NCI-H460 (cell line): ENCODE data around the gene SLC7A6. TPM values are rescaled to one million over a fixed set of nuclear protein-coding genes. Genes with fewer than 3 reads are reported as not detected.
A peak's percentile ranks its signal among the peaks of the same experiment; 100 is the strongest.

ENCODE experiments used
- DNase-seq: peaks from one replicate; pipeline ENCODE4 v3.0.0-alpha.2; 2016; ENCODE audit warnings: low read depth; ENCODE audit errors: extremely low read depth
- total RNA-seq: library from RNA; depleted of rRNA; stranded (reverse); fragments of >200 nt; shearing (Covaris generic); gene quantifications from 2 replicates; pipeline ENCODE4 v1.2.3, GENCODE V29; 2014

SLC7A6 gene
- total RNA-seq, 1 experiment from 2014 or later = 21.5 TPM

DNA sequence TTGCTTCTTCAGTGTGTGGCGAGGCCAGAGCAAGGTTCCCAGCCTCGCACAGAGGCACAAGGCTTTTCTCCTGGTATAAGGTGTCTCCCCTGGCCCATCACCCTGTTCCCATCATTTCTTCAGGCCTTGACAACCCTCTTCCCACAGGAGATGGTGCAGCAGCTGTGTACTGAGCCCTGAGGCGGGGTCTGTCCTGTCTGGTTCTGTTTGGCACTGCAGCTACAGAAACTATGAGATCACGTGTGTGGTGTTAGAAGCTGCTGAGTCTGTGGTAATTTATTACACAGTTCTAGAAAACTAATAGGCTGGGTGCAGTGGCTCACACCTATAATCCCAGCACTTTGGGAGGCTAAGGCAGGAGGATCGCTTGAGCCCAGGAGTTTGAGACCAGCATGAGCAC lies 11.9 kb upstream of the SLC7A6 start:
- no peak for DNase-seq

DNA sequence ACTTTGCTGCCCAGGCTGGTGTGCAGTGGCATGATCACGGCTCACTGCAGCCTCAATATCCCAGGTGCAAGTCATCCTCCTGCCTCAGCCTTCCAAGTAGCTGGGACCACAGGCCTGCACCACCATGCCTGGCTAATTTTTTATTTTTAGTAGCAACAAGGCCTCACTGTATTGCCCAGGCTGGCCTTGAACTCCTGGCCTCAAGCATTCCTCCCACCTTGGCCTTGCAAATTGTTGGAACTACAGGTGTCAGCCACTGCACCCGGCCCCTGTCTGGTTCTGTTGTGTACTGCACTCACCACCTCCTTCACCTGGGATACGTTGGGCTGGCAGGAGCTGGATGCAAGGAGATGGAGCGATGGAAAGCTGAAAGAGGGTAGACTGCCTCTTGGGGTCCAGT lies 10.6 kb upstream of the SLC7A6 start:
- DNase-seq = no peak

DNA sequence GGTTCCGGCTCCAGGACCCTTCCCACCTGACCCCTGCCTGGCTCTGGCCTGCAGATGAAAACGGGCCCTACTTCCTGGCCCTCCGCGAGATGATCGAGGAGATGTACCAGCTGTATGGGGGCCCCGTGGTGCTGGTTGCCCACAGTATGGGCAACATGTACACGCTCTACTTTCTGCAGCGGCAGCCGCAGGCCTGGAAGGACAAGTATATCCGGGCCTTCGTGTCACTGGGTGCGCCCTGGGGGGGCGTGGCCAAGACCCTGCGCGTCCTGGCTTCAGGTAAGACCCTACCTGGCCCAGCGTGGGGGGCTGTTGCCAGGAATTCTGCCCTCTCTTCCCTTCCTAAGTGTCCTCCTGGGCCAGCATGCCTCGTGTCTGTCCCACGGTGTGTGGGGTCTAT lies 8.6 kb upstream of the SLC7A6 start:
- no peak for DNase-seq

DNA sequence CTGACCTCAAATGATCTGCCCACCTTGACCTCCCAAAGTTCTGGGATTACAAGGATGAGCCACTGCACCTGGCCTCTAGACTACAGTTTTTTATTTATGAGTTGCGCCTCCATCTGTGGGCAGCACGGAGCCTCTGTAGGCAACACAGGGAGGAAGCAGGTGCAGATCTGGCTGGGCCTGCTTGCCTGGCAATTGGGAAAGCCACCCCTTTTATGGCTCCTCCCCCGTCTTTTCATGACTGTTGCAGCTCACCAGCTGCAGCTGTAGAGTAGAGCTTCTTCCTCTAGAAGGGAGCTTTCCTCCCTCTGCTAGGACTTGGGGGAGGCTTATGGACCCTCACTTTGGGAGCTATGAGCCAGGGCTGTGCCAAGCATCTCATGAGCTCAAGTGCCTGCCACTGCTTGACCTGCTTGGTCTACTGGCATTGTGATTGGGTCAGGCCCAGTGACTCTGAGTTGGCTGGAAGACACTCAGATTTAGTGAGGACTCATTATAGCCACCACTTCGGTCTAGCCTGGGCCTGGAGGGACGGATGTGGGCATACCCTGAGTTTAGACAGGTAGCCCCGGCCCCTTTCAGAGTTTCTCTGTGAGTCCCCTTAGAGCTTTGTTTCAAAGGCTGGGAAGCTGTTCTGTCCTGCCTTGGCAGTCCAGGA lies 6.9 kb upstream of the SLC7A6 start:
- DNase-seq = no peak

DNA sequence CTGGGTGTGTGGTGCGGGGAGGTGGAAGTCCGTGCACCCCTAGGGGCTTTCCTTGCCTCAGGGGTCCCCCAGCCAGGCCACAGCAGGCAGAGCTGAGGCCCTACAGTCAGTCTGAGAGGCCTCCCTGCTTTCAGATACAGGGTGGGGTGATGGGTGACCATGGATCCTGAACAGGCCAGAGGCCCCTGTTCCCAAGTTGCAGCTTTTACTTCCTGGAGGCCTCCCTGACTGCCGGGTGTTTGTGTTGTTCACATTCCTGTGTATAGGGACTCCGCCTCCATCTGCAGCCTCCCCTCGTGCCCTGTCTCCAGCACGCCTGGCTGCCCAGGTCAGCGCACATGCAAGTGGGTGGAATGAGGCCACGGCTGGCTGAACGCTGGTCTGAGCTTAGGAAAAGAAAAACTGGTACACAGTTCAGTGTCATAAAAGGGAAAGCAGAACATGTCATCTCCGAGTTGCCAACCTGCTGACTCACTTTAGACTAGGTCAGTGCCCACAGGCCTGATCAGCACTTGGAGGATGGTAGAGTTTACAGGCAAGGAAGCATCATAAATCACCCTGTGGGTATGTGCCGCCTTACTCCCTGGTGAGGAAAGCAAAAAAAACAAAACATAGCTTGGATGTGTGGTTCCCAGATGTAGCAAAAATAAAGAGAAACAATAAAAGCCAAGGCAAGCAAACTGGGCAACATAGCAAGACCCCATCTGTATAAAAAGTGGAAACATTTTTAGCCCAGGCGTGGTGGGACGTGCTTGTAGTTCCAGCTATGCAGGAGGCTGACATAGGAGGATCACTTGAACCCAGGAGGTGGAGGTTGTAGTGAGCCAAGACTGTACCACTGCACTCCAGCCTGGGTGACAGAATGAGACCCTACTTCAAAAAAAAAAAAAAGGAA lies 6.2 kb upstream of the SLC7A6 start:
- DNase-seq = no peak

DNA sequence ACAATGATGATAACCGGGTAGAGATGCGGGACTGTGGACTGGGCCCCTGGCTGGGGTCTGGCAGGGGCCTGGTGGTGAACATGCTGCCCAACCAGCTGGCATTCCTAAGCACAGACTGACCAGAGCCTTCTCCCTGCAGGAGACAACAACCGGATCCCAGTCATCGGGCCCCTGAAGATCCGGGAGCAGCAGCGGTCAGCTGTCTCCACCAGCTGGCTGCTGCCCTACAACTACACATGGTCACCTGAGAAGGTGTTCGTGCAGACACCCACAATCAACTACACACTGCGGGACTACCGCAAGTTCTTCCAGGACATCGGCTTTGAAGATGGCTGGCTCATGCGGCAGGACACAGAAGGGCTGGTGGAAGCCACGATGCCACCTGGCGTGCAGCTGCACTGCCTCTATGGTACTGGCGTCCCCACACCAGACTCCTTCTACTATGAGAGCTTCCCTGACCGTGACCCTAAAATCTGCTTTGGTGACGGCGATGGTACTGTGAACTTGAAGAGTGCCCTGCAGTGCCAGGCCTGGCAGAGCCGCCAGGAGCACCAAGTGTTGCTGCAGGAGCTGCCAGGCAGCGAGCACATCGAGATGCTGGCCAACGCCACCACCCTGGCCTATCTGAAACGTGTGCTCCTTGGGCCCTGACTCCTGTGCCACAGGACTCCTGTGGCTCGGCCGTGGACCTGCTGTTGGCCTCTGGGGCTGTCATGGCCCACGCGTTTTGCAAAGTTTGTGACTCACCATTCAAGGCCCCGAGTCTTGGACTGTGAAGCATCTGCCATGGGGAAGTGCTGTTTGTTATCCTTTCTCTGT lies 5.1 kb upstream of the SLC7A6 start:
- DNase-seq = no peak

DNA sequence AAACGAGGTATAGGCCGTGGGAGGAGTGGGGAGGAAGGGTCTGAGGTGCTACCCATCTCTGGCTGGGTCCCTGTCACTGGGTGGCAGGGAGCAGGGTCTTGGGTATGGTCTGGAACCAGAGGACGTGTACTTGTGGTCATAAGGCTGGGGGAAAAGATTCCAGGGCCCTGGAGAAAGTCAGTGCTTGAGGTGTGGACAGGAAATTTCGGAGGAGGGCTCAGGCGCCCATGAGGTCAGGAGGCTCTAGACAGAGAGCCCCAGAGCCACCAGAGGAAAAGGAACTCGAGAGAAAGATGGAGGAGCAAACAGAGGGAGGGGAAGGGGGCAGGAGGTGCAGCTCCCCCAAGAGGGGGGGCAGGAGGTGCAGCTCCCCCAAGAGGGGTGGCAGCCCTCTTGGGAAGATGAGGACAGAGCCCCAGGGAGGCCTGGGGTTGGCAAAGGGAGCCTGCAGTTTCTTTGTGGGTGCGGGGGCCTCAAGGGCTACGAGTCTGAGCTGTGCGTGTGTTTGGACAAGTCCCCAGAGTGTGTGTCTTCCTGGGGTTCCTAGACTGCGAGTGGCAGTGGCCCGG lies 683 bp upstream of the SLC7A6 start:
- no peak for DNase-seq

DNA sequence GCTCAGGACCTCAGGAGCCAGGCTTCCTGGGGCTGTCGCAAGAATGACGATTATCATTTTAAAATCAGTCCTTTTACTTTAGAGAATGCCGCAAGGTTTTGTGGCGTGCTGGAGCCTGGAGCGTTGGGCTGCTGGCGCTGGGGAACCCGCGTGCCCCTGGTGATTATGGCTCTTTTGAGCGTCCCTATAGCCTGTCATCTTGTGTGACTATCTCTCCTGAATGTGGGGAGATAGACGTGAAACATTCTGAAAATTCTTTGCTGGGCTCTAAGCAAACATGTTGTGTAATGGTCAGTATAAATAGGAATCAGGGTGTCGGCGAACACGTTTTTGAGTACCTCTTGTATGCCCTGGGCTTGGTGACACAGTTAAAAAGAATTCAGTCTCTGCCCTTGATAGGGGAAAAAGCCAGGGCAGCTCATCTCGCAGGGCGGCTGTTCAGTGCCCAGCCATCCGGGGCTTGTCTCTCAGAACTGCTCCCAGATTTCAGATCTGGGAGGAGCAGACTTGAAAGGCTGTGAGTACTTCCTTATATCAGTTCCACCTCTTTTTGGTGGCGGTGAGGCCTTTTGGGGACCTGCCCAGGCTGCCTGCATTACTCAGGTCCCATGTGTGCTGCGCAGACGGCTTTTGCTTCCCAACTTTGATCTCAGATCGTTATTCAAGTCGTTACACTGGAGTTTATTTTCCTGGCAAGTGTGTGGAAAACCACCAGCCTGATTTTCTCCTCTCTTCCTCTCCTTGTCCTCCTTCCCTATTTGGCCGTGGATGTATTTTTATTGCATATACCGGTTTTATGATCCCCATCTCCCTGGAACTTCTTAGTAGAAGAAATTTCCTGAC lies 973 bp downstream of the SLC7A6 start:
- peak; percentile 75 for DNase-seq

DNA sequence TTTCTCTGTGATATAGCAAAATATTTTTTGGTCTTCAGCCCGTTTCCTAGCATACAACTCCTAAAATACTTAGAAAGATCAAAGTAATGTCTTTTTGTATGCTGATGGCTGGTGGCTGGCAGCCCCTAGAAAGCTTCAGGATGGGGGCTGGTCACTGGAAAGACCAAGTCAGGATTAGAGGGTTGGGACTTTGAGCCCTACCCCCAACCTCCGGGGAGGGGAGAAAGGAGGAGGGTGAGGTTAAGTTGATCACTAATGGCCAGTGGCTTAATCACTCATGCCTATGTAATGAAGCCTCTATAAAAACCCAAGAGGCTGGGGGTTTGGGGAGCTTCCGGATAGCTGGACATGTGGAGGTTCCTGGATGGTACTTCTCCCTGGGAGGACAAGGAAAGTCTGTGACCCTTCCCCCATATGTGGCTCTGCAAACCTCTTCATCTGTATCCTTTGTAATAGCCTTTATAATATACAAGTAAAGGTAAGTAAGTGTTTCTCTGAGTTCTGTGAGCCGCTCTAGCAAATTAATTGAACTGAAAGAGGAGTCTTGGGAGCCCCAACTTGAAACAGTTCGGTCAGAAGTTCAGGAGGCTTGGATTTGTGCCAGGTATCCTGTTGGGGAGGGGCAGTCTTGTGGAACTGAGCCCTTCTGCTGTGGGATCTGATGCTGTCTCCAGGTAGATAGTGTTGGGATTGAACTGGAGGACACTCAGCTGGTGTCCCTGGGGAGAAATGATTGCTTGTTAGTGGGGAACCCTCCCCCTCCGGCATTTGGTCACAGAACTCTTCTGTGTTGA lies 3.5 kb downstream of the SLC7A6 start:
- no peak for DNase-seq

DNA sequence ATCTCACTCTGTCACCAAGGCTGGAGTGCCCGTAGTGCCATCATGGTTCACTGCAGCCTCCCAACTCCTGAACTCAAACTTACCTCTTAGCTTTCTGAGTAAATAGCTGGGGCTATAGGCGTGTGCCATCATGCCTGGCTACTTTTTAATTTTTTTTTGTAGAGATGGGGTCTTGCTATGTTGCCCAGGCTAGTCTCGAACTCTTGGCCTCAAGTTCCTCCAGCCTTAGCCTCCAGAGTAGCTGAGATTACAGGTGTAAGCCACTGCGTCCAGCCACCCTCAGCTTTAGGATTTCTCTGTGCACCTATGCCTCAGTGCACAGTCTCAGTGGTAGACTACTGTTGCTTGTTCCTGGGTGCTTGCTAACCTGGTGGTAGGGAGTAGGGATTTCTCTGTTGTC lies 5.5 kb downstream of the SLC7A6 start:
- no peak for DNase-seq

DNA sequence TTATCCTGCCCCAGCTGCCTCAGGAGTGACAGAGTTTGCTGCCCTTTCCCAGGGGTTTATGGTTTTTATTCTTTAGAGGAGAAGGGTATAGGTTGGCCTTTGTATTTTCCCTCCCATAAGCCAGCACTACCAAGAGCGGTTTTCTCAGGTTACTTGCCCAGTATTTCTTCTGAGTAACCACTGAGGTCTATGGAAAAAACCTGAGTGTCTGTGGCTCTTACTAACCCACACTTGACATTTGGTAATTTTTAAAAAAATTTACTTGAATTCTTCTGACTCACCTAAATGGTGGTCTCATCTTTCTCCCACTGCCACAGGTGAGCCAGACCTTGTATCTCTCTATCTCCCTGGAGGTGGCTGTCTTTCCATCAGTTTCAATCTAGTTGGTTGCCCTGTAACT lies 6.0 kb downstream of the SLC7A6 start:
- no peak for DNase-seq

DNA sequence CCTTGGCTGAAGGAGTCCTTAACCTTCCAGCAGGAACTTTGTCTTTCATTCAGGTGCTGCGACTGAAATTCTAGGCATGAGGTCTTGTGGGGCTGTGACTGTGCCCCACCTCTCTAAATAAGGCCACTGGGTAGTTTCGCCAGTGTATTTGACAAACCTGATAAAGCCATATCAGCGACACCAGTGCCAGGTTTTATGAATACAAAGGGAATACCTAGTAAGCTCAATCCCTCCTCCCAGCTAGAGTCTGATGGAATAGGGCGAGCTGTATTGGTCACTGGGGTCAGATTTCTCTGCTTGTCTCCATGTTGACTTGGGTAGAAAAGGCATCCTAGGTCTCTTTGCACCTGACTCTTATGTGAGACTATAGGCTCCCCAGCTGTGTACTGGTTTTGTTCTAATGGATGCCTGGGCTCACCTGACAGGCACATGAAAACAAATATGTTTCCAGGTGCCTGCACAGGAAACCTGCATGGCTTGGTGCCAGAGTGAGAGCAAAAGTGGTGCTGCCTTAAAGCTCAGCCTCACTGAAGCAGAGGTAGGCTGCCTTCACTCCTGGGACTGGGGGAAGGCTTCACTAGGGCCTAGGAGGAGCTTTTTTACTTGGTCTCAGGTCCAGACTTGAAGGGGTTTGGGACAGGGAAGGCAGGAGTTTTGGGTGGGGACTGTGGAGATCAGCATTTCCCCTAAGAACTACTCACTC lies 8.3 kb downstream of the SLC7A6 start:
- DNase-seq = no peak

DNA sequence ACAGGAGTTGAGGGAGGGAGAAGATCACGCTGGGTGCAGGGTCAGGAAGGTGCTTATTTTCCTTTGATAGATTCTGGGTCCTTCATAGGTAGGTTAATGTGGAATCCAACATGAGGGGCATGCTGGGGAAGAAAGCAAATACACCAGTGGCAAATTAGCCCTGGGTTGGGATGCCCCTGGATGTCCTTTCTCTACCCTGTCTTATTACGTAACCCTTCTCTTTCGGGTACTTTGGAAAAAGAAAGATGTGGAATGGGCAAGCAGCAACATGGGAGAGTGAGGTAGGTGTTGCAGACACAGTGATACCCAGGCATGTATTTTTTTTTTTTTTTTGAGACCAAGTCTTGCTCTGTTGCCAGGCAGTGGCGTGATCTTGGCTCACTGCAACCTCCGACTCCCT lies 9.1 kb downstream of the SLC7A6 start:
- no peak for DNase-seq

DNA sequence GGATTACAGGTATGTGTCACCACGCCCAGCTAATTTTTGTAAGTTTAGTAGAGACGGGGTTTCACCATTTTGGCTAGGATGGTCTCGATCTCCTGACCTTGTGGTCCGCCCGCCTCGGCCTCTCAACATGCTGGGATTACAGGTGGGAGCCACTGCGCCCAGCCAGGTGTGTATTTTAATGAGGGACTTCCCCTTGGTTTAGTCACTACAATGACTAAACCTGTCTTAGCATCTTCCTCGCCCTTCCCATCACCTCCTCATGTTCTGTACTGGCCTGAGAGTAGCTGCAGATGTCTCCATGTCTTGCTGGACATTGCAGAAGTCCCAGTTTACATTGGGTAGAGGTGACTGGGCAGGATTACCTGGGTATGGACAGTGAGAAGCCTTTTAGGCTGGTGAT lies 9.6 kb downstream of the SLC7A6 start:
- no peak for DNase-seq

DNA sequence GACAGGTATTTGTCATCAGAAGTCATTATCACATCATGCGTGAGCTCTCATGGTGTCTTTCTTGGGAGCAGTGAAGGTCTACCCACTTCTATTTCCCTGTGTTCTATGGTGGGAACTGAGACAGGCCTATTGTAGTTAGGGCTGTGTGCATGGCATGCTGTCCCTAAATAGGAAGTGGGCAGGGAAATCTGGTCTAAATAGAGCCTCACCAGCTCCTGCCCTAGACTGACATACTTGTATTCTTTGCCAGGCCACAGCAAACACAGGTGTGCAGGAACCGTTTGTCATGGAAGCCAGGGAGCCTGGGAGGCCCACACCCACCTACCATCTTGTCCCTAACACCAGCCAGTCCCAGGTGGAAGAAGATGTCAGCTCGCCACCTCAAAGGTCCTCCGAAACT lies 10.1 kb downstream of the SLC7A6 start:
- no peak for DNase-seq

DNA sequence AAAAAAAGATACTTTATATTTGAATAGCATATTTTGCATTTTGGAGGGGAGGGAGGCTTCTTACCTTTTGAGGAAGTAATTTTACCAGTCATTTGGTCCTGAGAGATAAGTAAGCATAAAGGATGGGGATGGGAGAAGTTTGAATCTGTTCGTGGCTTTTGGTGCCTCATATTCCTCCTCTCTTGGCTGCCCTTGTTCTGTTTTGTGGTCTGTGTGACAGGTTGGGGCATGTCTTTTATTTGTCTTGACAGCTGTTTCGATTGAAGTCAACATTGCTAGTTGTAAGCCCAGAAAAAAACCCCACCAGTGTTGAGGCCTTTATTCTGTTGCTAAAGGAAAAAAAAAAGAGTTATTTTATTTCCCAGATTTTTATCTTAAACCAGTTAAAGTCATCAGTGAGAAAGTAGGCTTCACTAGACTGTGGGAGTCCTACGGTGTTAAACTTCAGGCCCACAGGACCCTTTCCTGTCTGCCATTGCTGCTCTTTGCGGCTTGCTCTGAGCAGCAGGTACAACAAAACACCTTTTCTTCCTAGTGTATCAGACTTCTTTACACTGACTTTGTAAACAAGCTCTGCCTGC lies 11.4 kb downstream of the SLC7A6 start:
- no peak for DNase-seq

DNA sequence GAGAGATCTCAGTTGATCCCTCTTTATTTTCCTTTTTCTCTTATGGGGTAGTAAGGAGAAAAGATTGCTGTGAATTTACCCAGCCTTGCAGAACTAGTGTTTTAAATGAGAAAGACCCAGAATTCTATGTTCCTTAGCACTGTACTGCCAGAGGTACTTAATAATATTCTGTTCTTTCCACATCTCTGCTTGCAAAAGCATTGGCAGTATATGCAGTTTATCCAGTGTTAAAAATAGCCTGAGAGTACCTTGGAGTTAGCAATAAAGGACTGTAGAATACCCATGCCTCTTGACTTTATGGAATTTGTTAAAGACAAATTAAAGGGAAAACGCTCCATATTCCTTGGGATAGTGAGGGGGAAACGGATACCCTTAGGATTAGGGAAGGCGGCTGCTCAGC lies 11.9 kb downstream of the SLC7A6 start:
- DNase-seq = no peak
